Lower lobe of right lung (tissue), 2 donors: ENCODE results near the gene UBE2G2. TPM values are rescaled to one million over a fixed set of nuclear protein-coding genes. Genes with fewer than 3 reads are reported as not detected.

Experiments used
- ATAC-seq, 2 donors: fragments of 200-7000 bp; cut with Tn5 transposase; one replicate each; pipeline ENCODE4 v1.9.1; 2020 to 2022; ENCODE audit warnings: mild to moderate bottlenecking in 2 of 2, moderate library complexity in 2 of 2
- DNase-seq: peaks from one replicate; pipeline ENCODE4 v3.0.0-alpha.2; 2020
- H3K27ac ChIP-seq: fragments of 200-600 bp; one replicate; pipeline ENCODE4 v1.8.0; 2022
- H3K27me3 ChIP-seq: fragments of 200-600 bp; one replicate; pipeline ENCODE4 v1.8.0; 2022; ENCODE audit warnings: low read depth
- H3K36me3 ChIP-seq: fragments of 200-600 bp; one replicate; pipeline ENCODE4 v1.8.0; 2022; ENCODE audit warnings: mild to moderate bottlenecking
- H3K4me1 ChIP-seq: fragments of 200-600 bp; one replicate; pipeline ENCODE4 v1.8.0; 2022
- H3K4me3 ChIP-seq: fragments of 200-600 bp; one replicate; pipeline ENCODE4 v1.8.0; 2022; ENCODE audit warnings: mild to moderate bottlenecking
- H3K9me3 ChIP-seq: fragments of 200-600 bp; one replicate; pipeline ENCODE4 v1.8.0; 2022
- intact Hi-C: fragments of 100-400 bp; cut with DNase I; formaldehyde crosslinking; loops from one replicate; pipeline ENCODE4 v1.11.0; 2022
- total RNA-seq: library from RNA; stranded (reverse); fragmentation: NEBNext Ultra II Directional; extraction: Animal tissue kit (Norgen Biotek cat#: 25700); gene quantifications from one replicate; pipeline ENCODE4 v1.2.1, GENCODE V29; 2021
- TF ChIP-seq, protein P1 (sequence below): fragments of 200-600 bp; IDR thresholded peaks from one replicate; pipeline ENCODE4 v1.8.0; 2022; ENCODE audit warnings: antibody characterized with exemption, mild to moderate bottlenecking
- donor health status: DM: no; HTN: yes; CAD: no; lungs with severe emphysema.

The UBE2G2 gene
- total RNA-seq, 1 donor from 2014 or later, result 76.9 TPM

DNA sequence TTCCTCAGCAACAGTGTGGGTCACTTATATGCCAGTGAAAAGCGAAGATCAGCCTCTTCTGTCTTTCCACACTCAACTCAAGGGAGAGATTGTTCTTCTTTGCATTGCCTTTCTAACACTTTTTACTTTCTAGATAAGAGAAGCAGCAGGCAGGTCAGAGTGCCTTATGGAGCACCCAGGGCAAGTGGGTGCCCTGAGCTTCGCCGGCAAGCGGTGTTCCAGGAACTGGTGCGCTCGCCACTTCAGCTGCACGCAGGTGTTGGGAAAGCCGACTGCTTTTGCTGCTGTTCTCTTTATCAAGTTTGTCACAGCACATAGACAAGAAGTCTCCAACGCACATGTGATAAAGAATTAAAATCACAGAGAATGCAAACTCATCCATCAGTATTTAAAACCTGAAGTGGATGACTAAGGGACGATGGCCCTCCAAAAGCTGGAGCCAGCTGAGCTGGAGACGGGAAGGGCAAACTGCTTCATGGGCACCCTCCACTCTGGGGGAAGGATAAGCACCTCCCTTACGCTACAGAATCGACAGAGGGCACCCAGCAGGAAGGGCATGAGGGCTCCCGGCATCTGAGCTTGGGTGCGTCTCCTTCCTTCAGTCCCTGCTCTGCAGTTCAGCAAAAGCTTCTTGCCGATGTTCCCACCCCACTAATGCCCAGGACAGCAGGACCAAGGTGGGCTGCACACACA lies 20.7 kb downstream of the UBE2G2 start:
- ATAC-seq, result peak; percentile 72 to 82

DNA sequence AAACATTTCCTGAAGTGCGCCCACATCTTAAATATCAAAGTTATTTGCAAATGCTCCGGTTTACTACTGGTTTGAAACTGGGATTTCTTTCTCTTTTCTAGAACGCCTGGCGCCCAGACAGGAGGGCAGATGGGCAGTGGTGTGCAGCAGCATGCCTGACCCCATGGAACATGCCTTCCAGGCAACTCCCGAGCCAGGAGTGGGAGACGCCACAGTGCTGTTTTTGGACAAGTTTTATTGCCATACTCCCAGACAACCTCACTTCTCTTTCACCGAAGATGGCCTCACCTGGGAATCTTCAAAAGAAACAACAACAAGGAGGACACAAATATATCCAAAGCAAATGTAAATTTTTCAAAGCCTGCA lies 21.5 kb downstream of the UBE2G2 start:
- Histone ChIP-seq H3K4me3 (no peak overlapping the region), H3K4me1 (peaks cover 4% of the 10 kb centered on the region), H3K36me3 (peaks cover 50% of the 10 kb centered on the region), H3K9me3 (no peaks in the 10 kb centered on the region), H3K27ac (no peak overlapping the region), H3K27me3 (no peaks in the 10 kb centered on the region)
- intact Hi-C loops, result no loop called here
- DNase-seq, result no peak
- TF ChIP-seq, protein P1, sequence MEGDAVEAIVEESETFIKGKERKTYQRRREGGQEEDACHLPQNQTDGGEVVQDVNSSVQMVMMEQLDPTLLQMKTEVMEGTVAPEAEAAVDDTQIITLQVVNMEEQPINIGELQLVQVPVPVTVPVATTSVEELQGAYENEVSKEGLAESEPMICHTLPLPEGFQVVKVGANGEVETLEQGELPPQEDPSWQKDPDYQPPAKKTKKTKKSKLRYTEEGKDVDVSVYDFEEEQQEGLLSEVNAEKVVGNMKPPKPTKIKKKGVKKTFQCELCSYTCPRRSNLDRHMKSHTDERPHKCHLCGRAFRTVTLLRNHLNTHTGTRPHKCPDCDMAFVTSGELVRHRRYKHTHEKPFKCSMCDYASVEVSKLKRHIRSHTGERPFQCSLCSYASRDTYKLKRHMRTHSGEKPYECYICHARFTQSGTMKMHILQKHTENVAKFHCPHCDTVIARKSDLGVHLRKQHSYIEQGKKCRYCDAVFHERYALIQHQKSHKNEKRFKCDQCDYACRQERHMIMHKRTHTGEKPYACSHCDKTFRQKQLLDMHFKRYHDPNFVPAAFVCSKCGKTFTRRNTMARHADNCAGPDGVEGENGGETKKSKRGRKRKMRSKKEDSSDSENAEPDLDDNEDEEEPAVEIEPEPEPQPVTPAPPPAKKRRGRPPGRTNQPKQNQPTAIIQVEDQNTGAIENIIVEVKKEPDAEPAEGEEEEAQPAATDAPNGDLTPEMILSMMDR, result no peak
- no peak for ATAC-seq

More for the DNA sequence above, 20.7 kb downstream of the UBE2G2 start:
- Histone ChIP-seq H3K4me1 (peaks cover 10% of the 10 kb centered on the region), H3K27me3 (no peaks in the 10 kb centered on the region), H3K4me3 (no peak overlapping the region), H3K27ac (no peak overlapping the region), H3K9me3 (no peaks in the 10 kb centered on the region), H3K36me3 (peaks cover 47% of the 10 kb centered on the region)
- TF ChIP-seq, protein P1, result no peak
- DNase-seq, result no peak
- intact Hi-C loops, result no loop called here

DNA sequence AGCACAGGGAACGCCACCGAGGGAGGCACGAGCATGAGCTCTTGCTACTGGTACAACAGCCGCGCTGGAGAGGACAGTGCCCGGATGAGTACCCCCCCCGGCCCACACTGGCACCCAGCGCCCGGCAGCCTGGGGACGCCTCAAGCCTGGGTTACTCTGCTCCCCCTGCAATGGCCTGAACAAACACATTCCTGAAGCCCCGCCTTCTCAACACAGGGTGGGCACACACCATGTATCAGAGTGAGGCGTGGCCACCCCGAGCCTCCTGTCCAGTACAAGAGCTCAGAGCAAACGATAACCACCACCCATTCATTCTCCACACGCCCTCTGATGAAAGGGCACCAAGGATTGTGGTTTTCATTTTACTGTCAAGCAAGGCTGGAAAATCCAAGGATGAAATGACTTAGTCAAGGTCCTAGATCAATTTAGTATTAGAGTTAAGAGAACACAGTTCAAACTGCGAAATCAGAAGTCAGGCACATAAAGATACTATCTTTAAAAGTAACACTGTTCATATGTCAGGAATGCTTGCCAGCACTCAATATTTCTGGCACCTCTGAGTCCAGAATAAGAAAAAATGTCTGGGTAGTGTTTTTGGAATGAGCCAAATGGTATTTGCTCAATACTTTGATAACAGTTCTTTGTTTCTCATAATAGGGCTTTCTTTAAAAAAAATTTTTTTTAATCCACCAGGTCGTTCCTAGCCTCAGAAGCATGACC lies 22.0 kb downstream of the UBE2G2 start:
- no peak overlapping the region for H3K27ac ChIP-seq
- H3K4me3 ChIP-seq, result no peak overlapping the region
- ATAC-seq (peak; percentile 13 to 43), DNase-seq (no peak)
- H3K27me3 ChIP-seq, result no peaks in the 10 kb centered on the region
- intact Hi-C loops, result no loop called here
- TF ChIP-seq, protein P1, result no peak
- peaks cover 51% of the 10 kb centered on the region for H3K36me3 ChIP-seq
- no peaks in the 10 kb centered on the region for H3K9me3 ChIP-seq
- no peaks in the 10 kb centered on the region for H3K4me1 ChIP-seq

DNA sequence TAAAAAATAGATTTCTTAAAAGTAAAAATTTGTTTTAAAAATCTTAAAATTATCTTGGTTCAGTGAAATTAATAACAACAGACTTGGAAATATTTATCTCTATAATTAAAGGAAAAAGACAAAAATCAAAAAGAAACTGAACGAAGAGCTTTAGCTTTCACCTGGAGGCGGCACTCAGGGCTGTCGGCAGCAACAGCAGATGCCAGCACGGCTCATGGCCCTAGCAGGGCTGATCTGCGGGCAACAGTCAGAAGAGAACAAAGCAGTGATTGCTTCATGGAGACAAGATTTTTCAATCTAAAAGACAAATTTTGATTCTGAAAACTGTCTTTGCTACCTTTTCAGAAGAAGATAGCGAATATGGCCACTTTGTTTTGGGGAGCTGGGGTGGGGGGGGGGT lies 22.6 kb downstream of the UBE2G2 start:
- no peaks in the 10 kb centered on the region for H3K9me3 ChIP-seq
- no peak overlapping the region for H3K4me3 ChIP-seq
- DNase-seq (no peak), ATAC-seq (no peak)
- H3K27ac ChIP-seq, result no peak overlapping the region
- intact Hi-C loops, result no loop called here
- no peaks in the 10 kb centered on the region for H3K27me3 ChIP-seq
- H3K36me3 ChIP-seq, result peaks cover 57% of the 10 kb centered on the region
- no peaks in the 10 kb centered on the region for H3K4me1 ChIP-seq
- TF ChIP-seq, protein P1, result no peak

DNA sequence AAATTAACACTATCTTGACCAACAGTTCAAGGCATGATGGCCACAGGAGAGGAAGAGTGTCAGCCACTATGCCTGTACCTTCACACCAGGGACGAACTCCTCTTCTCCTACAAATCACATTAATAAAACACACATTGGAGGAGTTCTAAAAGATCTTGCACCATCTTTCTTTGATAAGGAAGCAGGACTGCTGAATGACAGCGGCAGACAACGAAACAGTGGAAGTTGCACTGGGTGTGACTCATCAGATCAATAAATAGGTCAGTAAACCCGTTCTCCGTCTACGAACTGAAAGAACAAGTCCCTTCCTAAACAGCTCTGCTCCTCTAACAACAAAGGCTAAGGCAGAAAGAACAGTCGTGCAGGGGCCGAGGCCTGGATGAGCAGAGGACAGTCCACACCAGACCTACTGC lies 23.1 kb downstream of the UBE2G2 start:
- intact Hi-C loops, result no loop called here
- DNase-seq (no peak), ATAC-seq (no peak)
- Histone ChIP-seq H3K4me1 (no peaks in the 10 kb centered on the region), H3K36me3 (peaks cover 59% of the 10 kb centered on the region), H3K27me3 (no peaks in the 10 kb centered on the region), H3K9me3 (no peaks in the 10 kb centered on the region), H3K4me3 (no peak overlapping the region), H3K27ac (no peak overlapping the region)
- TF ChIP-seq, protein P1, result no peak
